GM23338 (cell line): Measurements from ENCODE around the gene PRXL2C. TPM values are rescaled to one million over a fixed set of nuclear protein-coding genes. Genes with fewer than 3 reads are reported as not detected.

Experiments used
- ATAC-seq: fragments of 200-7000 bp; cut with Tn5 transposase; 3 replicates; pipeline ENCODE4 v1.9.1; 2020
- DNase-seq: peaks from one replicate; pipeline ENCODE4 v3.0.0-alpha.2; 2015; ENCODE audit warnings: low spot score
- H2AFZ ChIP-seq: fragments of 200-600 bp; sonication (generic); 2 replicates; pipeline ENCODE4 v1.8.0; 2016; ENCODE audit warnings: antibody characterized with exemption, mild to moderate bottlenecking, moderate library complexity
- H3F3A ChIP-seq: fragments of 200-600 bp; sonication (generic); replicated peaks from 2 replicates; pipeline ENCODE4 v1.8.0; 2017; ENCODE audit warnings: antibody characterized with exemption, mixed run types, low read depth
- H3K27ac ChIP-seq: fragments of 200-600 bp; sonication (generic); 2 replicates; pipeline ENCODE4 v1.6.1; 2016; ENCODE audit warnings: low read depth
- H3K27me3 ChIP-seq: fragments of 200-600 bp; sonication (generic); 2 replicates; pipeline ENCODE4 v1.8.0; 2016; ENCODE audit warnings: mild to moderate bottlenecking, mixed run types, moderate library complexity; ENCODE audit not compliant: insufficient read depth
- H3K36me3 ChIP-seq: fragments of 200-600 bp; sonication (generic); 2 replicates; pipeline ENCODE4 v1.8.0; 2016; ENCODE audit warnings: mild to moderate bottlenecking; ENCODE audit not compliant: insufficient read depth
- H3K4me1 ChIP-seq: fragments of 200-600 bp; sonication (generic); 2 replicates; pipeline ENCODE4 v1.8.0; 2016; ENCODE audit warnings: mild to moderate bottlenecking, moderate library complexity; ENCODE audit not compliant: insufficient read depth
- H3K4me2 ChIP-seq: fragments of 200-600 bp; sonication (generic); 2 replicates; pipeline ENCODE4 v1.7.1; 2017; ENCODE audit warnings: mixed run types
- H3K4me3 ChIP-seq: fragments of 200-600 bp; sonication (generic); 2 replicates; pipeline ENCODE4 v1.6.1; 2016; ENCODE audit warnings: mixed run types
- H3K79me2 ChIP-seq: fragments of 200-600 bp; sonication (generic); replicated peaks from 2 replicates; pipeline ENCODE4 v1.8.0; 2017; ENCODE audit warnings: mild to moderate bottlenecking; ENCODE audit not compliant: insufficient read depth
- H3K9me2 ChIP-seq: fragments of 200-600 bp; sonication (generic); 2 replicates; pipeline ENCODE4 v1.8.0; 2017; ENCODE audit not compliant: insufficient read depth
- H4K20me1 ChIP-seq: fragments of 200-600 bp; sonication (generic); replicated peaks from 2 replicates; pipeline ENCODE4 v1.8.0; 2017; ENCODE audit warnings: mild to moderate bottlenecking; ENCODE audit not compliant: insufficient read depth
- H3K27ac Mint-ChIP-seq: 2 replicates; pipeline ENCODE4 v1.8.0; 2020; ENCODE audit warnings: inconsistent platforms, mild to moderate bottlenecking, moderate library complexity, mixed read lengths
- H3K27me3 Mint-ChIP-seq: 3 replicates; pipeline ENCODE4 v1.8.0; 2022; ENCODE audit warnings: low read depth, mild to moderate bottlenecking, moderate library complexity, mixed read lengths, inconsistent platforms; ENCODE audit not compliant: insufficient read depth, poor library complexity
- H3K36me3 Mint-ChIP-seq: 3 replicates; pipeline ENCODE4 v1.8.0; 2021; ENCODE audit warnings: low read depth, mild to moderate bottlenecking, inconsistent platforms, moderate library complexity, mixed read lengths
- H3K4me1 Mint-ChIP-seq: 3 replicates; pipeline ENCODE4 v1.8.0; 2020; ENCODE audit warnings: mild to moderate bottlenecking, inconsistent platforms, mixed read lengths
- H3K4me3 Mint-ChIP-seq: 3 replicates; pipeline ENCODE4 v1.8.0; 2021; ENCODE audit warnings: moderate library complexity, mild to moderate bottlenecking, inconsistent platforms, mixed read lengths
- H3K9me3 Mint-ChIP-seq: 3 replicates; pipeline ENCODE4 v1.8.0; 2020; ENCODE audit warnings: moderate library complexity, mild to moderate bottlenecking, inconsistent platforms, mixed read lengths
- CREB1 ChIP-seq: fragments of 250-450 bp; sonication (Bioruptor Pico); IDR thresholded peaks from 2 replicates; pipeline ENCODE4 v1.5.0; 2020; ENCODE audit warnings: low read depth, mild to moderate bottlenecking, moderate library complexity
- CTCF ChIP-seq, 2 experiments: fragments of 200-600 bp in 1 of 2; sonication (generic) in 1 of 2; conservative IDR thresholded peaks; 2 replicates each; pipeline versions ENCODE4 v1.5.1 to v1.6.1; 2016 to 2017; ENCODE audit warnings: antibody characterized with exemption in 2 of 2, low read depth in 2 of 2, mild to moderate bottlenecking in 2 of 2, moderate library complexity in 1 of 2
- ETS1 ChIP-seq: IDR thresholded peaks from 2 replicates; pipeline ENCODE4 v1.6.1; 2016; ENCODE audit warnings: antibody characterized with exemption
- EZH2 ChIP-seq: fragments of 200-600 bp; sonication (generic); IDR thresholded peaks from one replicate; pipeline ENCODE4 v1.8.0; 2017; ENCODE audit warnings: antibody characterized with exemption, mild to moderate bottlenecking, low read depth; ENCODE audit not compliant: unreplicated experiment
- EZH2phosphoT487 ChIP-seq: fragments of 200-600 bp; sonication (generic); IDR thresholded peaks from one replicate; pipeline ENCODE4 v1.8.1; 2018; ENCODE audit warnings: antibody characterized with exemption; ENCODE audit not compliant: unreplicated experiment
- JUNB ChIP-seq: IDR thresholded peaks from one replicate; pipeline ENCODE4 v1.6.1; 2016; ENCODE audit warnings: antibody characterized with exemption; ENCODE audit not compliant: unreplicated experiment
- NANOG ChIP-seq: IDR thresholded peaks from 2 replicates; pipeline ENCODE4 v1.6.1; 2016; ENCODE audit warnings: antibody characterized with exemption, borderline replicate concordance
- POLR2AphosphoS5 ChIP-seq: IDR thresholded peaks from 2 replicates; pipeline ENCODE4 v1.6.1; 2016; ENCODE audit warnings: antibody characterized with exemption, low read depth
- REST ChIP-seq: IDR thresholded peaks from one replicate; pipeline ENCODE4 v1.6.1; 2018; ENCODE audit warnings: antibody characterized with exemption; ENCODE audit not compliant: unreplicated experiment
- STAT1 ChIP-seq: IDR thresholded peaks from one replicate; pipeline ENCODE4 v1.6.1; 2016; ENCODE audit warnings: antibody characterized with exemption; ENCODE audit not compliant: unreplicated experiment
- ZNF114 ChIP-seq: fragments of 250-450 bp; sonication (Bioruptor Pico); IDR thresholded peaks from 2 replicates; pipeline ENCODE4 v1.5.0; 2020; ENCODE audit warnings: mild to moderate bottlenecking, moderate library complexity
- ZNF331 ChIP-seq: fragments of 250-450 bp; sonication (Bioruptor Pico); IDR thresholded peaks from 2 replicates; pipeline ENCODE4 v1.5.0; 2020; ENCODE audit warnings: low read depth, mild to moderate bottlenecking, moderate library complexity
- ZNF462 ChIP-seq: fragments of 250-450 bp; sonication (Bioruptor Pico); IDR thresholded peaks from 2 replicates; pipeline ENCODE4 v1.5.0; 2020; ENCODE audit warnings: mild to moderate bottlenecking, moderate library complexity
- polyA plus RNA-seq: library from polyadenylated mRNA; unstranded; fragments of >200 nt; fragmentation: Nextera tagmentation; extraction: Ambion mirVana; gene quantifications from 2 replicates; pipeline ENCODE4 v1.2.1, GENCODE V29; 2016
- total RNA-seq: library from RNA; depleted of rRNA; stranded (reverse); fragments of >200 nt; shearing (Covaris generic); gene quantifications from 2 replicates; pipeline ENCODE4 v1.2.3, GENCODE V29; 2014

The PRXL2C gene
- total and polyA plus RNA-seq, 2 experiments from 2014 or later: 5.2 to 7.9 TPM

GRCh38 chr9:96619491-96620180 is 35.5 kb downstream of the PRXL2C start, which contains the start of gene CDC14B:
TSS of gene CDC14B (minus strand) at chr9:96619843. CDS start at chr9:96619378, 465 bp downstream.
- Histone ChIP-seq H3K36me3 (no peaks in the 10 kb centered on the region), H3F3A (peaks cover 11% of the 10 kb centered on the region), H3K27ac (peak within 1 kb of the TSS; percentile 26), H3K4me2 (peak within 1 kb of the TSS; percentile 92), H3K27me3 (peaks cover 20% of the 10 kb centered on the region), H4K20me1 (peaks cover 32% of the 10 kb centered on the region), H3K4me1 (peaks cover 21% of the 10 kb centered on the region), H3K4me3 (peak within 1 kb of the TSS; percentile 79), H2AFZ (peak within 1 kb of the TSS; percentile 0; the same call in 1 of the 2 replicates), H3K9me2 (no peaks in the 10 kb centered on the region), H3K79me2 (peaks cover 38% of the 10 kb centered on the region)
- Mint-ChIP-seq H3K27me3 (peaks cover 25% of the 10 kb centered on the region), H3K4me3 (peak within 1 kb of the TSS; percentile 83), H3K27ac (peak within 1 kb of the TSS; percentile 94), H3K4me1 (peaks cover 40% of the 10 kb centered on the region), H3K9me3 (no peaks in the 10 kb centered on the region), H3K36me3 (no peaks in the 10 kb centered on the region)
- ATAC-seq: peak; percentile 67
- DNase-seq: peak; percentile 99
- no peak for TF ChIP-seq EZH2
- no peak for TF ChIP-seq EZH2phosphoT487
- TF ChIP-seq REST: no peak
- no peak for TF ChIP-seq ETS1
- no peak for TF ChIP-seq NANOG
- no peak for TF ChIP-seq STAT1
- TF ChIP-seq ZNF331 (CRISPR knock-in tag): no peak
- peak in 1 of 2 experiments; percentile 22; a peak in 1 of 4 replicates for TF ChIP-seq CTCF (conservative IDR thresholded peaks at IDR 0.05; ENCODE audit: low read depth in 2 of 2)
- no peak for TF ChIP-seq ZNF462 (CRISPR knock-in tag)
- no peak for TF ChIP-seq ZNF114
- no peak for TF ChIP-seq JUNB
- TF ChIP-seq POLR2AphosphoS5: peak; percentile 45
- peak; percentile 99 for TF ChIP-seq CREB1 (CRISPR knock-in tag)
